Stimulated activated CD8-positive, alpha-beta memory T cell treated with anti-CD3 and anti-CD28 coated beads, Interleukin-7, amount 100 ng/mL, for 4 hours (primary cell): ENCODE results near the gene DUSP19.

Source experiments
- DNase-seq, 2 donors: peaks; one replicate each; pipeline ENCODE4 v3.0.0-alpha.2; 2020; ENCODE audit warnings: low read depth in 2 of 2

The DUSP19 gene

DNA sequence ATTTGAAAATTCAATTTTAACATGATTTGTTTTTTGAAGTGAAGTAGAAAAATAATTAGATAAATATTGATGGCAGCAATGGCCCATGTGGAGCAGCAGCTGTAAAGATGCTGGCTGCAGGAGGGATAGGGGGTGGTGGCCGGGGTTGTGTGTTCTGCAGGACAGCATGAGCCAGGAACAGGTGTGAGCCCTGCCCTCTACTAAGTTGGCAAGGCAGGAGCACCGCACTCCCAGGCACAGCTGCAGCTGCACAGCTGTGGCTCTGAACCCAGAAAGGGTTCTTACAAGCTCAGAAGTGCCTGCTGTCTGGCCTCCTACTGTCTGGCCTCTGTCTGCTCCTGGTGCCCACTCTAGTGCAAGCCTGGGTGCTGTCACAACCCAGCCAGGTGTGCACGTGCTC, 10.0 kb upstream of the DUSP19 start:
- DNase-seq: no peak

GRCh38 chr2:183069174-183069573, 9.4 kb upstream of the DUSP19 start:
- DNase-seq: no peak

DNA sequence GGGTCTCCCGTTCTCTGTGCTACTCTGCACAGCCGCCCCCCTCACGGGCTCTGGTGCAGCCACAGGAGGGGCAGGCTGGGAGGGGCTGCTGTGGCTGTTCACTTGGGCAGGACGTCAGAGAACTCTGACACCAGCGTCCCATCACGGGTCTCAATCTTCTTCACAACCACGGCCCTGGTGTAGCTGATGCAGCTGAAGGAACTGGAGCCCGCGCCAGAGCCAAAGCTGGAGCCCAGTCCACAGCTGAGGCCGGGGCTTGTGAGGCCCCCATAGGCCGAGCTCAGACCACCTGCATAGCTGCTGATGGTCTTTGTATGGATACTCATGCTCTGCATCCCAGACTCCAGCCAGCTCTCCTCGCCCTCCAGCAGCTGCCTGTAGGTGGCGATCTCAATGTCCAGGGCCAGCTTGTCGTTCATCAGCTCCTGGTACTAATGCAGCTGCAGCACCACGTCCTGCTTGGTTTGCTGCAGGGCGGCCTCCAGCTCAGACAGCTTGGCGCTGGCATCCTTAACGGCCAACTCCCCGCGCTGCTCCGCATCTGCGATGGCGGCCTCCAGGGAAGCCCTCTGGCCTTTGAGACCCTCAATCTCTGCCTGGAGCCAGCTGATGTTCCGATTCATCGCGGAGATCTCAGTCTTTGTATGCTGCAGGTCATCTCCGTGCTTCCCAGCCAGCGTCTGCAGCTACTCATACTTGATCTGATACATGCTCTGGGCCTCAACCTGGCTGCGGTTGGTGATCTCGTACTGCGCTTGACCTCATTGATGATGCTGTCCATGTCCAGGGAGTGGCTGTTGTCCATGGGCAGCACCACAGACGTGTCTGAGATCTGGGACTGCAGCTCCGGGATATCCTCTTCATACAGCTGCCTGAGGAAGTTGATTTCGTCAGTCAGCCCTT, 7.4 kb upstream of the DUSP19 start:
- no peak for DNase-seq

GRCh38 chr2:183072177-183072576, 6.4 kb upstream of the DUSP19 start:
- DNase-seq: no peak

DNA sequence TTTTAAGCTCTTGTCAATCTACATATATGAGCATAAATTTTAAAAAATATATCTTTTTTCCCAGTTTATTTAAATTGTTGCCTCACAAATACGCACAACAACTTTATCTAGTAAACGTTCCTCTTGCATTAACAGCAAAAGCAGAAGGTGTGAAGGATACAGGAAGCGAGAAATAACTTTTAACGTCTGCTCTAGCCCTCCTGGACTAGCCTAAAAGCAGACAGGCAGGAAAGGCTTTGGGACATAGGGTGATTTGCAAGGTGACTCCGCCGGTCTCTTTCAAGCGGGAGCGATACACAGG, 434 bp upstream of the DUSP19 start:
- DNase-seq: no peak

GRCh38 chr2:183079139-183079775, 710 bp downstream of the DUSP19 start:
- DNase-seq: no peak

GRCh38 chr2:183081911-183082310, 3.4 kb downstream of the DUSP19 start:
- DNase-seq: no peak

DNA sequence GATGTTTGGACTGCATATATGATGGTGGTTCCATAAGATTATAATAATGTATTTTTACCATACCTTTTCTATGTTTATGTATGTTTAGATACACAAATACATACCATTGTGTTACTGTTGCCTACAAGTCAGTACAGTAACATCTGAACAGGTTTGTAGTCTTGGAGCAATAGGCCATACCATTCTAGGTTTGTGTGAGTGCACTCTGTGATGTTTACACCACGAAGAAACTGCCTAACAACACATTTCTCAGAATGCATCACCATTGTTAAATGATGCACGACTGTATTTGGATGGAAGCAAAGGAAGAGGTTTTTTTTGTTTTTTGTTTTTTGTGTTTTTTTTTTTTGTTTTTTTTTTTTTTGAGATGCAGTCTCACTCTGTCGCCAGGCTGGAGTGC, 9.5 kb downstream of the DUSP19 start:
- DNase-seq: no peak

GRCh38 chr2:183089192-183089851, 10.8 kb downstream of the DUSP19 start:
- no peak for DNase-seq

- DNase-seq: no peak
Measured at GRCh38 chr2:183091318-183091953, 12.9 kb downstream of the DUSP19 start.

DNA sequence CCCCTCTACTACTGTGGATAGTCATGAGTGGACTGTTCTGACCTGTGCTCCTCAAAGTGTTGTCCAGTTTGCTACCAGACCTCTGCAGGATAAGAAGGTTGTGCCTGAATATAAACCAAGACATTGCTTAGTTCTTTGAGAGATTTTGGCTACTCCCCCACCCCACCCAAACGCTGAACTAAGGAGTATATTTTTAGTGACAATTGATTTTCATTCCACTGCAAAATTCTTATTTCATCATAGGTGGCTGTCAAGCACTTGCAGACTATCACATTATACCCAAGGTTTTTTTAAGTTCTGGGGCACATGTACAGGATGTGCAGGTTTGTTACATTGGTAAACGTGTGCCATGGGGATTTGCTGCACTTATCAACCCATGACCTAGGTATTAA, 13.4 kb downstream of the DUSP19 start:
- DNase-seq: no peak

- no peak for DNase-seq
Measured at GRCh38 chr2:183093857-183094657, 15.5 kb downstream of the DUSP19 start.

- no peak for DNase-seq
Measured at GRCh38 chr2:183105402-183106134, 27.0 kb downstream of the DUSP19 start.

DNA sequence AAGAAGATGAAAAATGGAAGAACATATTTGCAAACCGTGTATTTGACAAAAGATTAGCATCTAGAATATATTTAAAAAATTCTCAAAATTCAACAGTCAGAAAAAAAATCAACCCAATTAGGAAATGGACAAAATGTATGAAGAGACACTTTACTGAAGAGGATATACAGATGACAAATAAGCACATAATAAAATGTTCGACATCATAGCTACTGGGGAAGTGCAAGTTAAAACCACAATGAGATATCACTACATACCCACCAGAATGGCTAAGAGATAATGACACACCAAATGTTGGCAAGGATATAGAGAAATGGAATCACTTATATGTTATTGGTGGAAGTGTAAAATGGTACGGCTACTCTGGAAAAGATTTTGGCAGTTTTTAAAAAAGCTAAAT, 34.0 kb downstream of the DUSP19 start:
- no peak for DNase-seq

GRCh38 chr2:183113630-183114029, 35.1 kb downstream of the DUSP19 start:
- DNase-seq: no peak

DNA sequence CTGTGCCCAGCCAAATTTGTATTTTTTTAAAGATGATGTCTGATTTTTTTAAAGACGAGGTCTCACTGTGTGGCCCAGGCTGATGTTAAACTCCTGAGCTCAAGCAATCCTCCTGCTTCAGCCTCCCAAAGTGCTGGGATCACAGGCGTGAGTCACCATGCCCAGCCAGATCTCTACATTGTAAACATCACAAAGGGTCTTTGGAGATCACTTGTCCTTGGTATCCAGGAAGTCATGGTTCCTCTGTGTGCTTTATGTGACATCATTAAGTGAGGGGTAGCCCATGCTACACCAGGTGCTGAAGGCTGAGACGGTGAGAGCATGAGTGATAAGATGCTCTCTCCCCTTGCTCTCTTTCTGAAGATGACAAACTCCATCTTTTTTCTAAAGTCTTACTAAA, 38.7 kb downstream of the DUSP19 start:
- DNase-seq: no peak

- DNase-seq: no peak
Measured at GRCh38 chr2:183123117-183123958, 44.8 kb downstream of the DUSP19 start.

- DNase-seq: no peak
Measured at GRCh38 chr2:183123959-183124221, 45.3 kb downstream of the DUSP19 start.

GRCh38 chr2:183124222-183124956, 45.8 kb downstream of the DUSP19 start, which contains the start of gene NUP35:
TSS of gene NUP35 (plus strand) at chr2:183124443. CDS start at chr2:183124458, 15 bp downstream.
- peak; percentile 71 to 82 for DNase-seq

- no peak for DNase-seq
Measured at GRCh38 chr2:183124957-183125255, 46.4 kb downstream of the DUSP19 start.
